GM21717 (cell line): ENCODE results near the gene CAPN15.
"Not testable (repeated sequence)": the region's sequence is repeated elsewhere in the genome, so short reads cannot be mapped to it uniquely, and the experiment has no call there.

Experiments
- ATAC-seq: cut with Tn5 transposase; IDR thresholded peaks from one replicate; pipeline ENCODE4 v1.9.1; 2021; ENCODE audit warnings: mild to moderate bottlenecking, moderate library complexity; ENCODE audit not compliant: unreplicated experiment

CAPN15 gene

DNA sequence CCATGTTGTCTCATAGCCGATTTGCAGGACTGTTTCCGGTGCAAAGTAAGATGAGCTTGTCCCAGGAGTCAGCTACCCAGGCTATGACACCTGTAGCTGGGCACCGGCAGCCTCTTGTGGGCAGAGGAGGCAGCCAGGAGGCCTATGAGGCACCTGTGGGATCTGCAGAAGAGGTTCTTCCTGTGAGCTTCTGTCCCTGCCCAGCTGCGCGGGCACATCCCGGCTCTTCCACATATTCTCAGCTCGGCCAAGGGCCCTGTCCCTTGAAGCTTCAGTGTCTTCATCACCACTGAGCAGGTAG is 21.3 kb upstream of the CAPN15 start:
- ATAC-seq, result no peak

- ATAC-seq, result not testable (repeated sequence)
Measured at GRCh38 chr16:507527-507926, 20.0 kb upstream of the CAPN15 start.

- no peak for ATAC-seq
Measured at GRCh38 chr16:507996-508395, 19.5 kb upstream of the CAPN15 start.

GRCh38 chr16:508884-509736 is 18.4 kb upstream of the CAPN15 start:
- no peak for ATAC-seq

DNA sequence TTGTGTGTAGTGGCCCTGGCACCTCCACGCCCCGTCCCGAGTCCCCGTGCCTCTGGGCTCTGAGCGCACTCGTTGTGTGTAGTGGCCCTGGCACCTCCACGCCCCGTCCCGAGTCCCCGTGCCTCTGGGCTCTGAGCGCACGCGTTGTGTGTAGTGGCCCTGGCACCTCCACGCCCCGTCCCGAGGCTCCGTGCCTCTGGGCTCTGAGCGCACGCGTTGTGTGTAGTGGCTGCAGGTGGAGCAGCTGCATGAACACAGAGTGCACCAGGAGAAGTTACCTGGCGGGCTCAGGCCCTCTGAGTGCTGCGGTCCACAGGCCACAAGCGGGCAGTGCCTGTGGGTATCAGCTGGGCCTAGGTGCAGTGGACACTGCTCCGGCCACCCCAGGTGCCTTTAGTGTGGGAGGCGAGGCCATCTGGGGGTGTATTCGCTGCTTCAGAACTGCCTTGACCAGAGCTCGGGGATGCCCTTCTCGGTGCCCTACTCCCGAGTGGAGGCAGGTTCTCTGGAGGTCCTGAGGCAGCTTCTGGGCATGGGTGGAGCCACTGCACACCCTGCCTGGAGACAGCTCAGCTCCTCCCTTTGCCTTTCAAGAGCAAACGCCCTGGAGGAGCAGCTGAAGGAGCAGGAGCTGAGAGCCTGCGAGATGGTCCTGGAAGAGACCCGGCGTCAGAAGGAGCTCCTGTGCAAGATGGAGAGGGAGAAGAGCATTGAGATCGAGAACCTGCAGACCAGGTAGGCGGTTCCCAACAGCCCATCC is 17.3 kb upstream of the CAPN15 start:
- no peak for ATAC-seq

DNA sequence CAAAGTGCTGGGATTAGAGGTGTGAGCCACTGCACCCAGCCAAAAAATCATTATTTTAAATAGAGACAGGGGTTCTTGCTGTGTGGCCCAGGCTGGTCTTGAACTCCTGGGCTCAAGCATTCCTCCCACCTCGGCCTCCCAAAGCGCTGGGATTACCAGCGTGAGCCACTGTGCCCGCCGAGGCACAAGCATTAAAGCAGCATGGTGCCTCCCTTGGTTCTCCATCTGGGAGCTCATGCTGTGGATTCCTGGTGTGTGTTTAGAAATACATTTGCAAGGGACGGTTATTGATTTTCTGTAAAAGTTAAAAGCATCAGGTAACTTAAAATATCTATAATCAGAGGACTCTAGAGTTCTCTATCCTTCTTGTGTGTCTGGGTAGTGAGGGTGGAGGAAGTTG is 14.7 kb upstream of the CAPN15 start:
- ATAC-seq, result no peak

- ATAC-seq, result no peak
Measured at GRCh38 chr16:513950-514349, 13.6 kb upstream of the CAPN15 start.

DNA sequence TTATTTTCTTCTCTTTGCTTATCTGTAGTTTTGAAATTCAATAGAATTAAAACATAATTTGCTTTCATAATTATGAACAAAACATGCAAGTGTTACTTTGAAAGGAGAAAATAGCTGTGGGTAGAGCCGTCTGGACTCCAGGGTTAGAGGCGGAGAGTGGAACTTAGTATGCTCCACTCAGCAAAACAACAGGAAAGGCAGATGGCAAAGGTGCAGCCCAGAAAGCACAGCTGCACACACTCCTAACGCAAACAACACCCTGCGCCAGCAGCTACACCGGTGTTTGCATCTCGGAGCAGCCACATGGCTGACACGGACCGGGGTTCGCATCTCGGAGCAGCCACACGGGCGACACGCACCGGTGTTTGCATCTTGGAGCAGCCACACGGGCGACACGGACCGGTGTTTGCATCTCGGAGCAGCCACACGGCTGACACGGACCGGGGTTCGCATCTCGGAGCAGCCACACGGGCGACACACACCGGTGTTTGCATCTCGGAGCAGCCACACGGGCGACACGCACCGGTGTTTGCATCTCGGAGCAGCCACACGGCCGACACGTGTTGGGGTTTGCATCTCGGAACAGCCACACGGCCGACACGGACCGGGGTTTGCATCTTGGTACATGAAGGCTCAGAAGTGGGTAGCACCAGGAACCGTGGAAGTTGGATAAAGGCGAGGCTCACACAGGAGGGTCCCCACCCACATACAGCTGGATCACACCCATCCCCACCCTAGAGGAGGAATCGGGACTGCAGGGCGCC is 12.2 kb upstream of the CAPN15 start:
- ATAC-seq, result no peak

DNA sequence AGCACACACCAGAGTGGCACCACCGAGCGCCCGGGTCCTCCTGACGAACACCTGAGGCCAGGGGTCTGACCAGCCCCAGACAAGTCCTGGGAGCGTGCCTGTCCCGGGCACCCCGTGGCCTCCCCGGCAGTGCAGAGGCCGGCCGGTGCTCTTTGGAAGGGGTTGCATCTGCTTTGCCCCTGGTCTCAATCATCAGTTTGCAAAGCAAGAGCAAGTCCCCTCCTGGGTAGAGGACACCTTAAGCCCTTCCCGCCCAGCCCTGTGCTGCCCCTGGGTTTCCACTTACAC is 11.6 kb upstream of the CAPN15 start:
- ATAC-seq, result no peak

- no peak for ATAC-seq
Measured at GRCh38 chr16:516301-516700, 11.2 kb upstream of the CAPN15 start.

- no peak for ATAC-seq
Measured at GRCh38 chr16:518858-519257, 8.7 kb upstream of the CAPN15 start.

DNA sequence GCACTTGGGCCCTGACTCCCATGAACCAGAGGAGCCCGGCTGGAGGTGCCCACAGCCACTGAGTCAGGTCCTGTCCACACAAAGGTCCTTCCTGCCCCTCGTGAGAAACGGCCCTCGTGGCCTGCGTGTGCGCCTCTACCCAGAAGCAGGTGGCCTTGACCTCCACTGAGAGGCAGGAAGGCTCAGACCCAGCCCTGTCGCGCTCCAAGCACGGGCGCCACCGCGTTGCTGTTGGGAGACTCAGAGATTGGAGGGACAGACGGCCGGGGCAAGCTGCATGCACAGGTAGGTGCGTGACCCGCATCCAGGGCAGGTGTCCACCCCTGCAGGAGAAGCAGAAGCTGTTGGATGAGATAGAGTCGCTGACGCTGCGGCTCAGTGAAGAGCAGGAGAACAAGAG is 8.1 kb upstream of the CAPN15 start:
- ATAC-seq, result no peak

DNA sequence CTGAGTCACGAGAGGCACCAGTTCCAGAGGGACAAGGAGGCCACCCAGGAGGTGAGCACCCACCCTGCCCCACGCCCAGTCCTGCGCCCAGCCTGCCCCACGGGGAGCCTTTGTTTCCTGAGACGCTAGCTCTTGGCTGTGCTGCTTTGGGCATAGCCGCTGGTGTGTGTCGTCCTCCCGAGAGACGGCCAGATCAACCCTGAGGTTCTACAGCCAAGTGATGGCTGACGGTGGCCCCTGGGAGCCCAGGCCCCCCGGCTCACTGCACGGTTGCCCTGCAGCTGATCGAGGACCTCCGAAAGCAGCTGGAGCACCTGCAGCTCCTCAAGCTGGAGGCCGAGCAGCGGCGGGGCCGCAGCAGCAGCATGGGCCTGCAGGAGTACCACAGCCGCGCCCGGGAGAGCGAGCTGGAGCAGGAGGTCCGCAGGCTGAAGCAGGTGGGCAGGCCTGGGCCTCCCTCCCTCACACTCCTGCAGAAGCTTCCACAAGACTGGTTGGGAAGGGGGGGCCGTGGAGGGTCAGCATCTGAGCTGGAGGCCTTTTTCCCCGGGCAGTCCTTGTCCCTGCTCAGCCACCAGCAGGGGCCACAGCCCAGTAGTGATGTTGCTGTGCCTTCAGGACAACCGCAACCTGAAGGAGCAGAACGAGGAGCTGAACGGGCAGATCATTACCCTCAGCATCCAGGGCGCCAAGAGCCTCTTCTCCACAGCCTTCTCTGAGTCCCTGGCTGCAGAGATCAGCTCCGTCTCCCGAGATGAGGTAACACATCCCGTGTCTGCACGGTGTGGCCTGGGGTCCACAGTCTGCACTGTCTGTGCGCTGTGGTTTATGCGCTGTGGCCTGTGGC is 7.4 kb upstream of the CAPN15 start:
- no peak for ATAC-seq

- no peak for ATAC-seq
Measured at GRCh38 chr16:520847-521246, 6.7 kb upstream of the CAPN15 start.

- ATAC-seq, result no peak
Measured at GRCh38 chr16:521381-522210, 5.9 kb upstream of the CAPN15 start.

- no peak for ATAC-seq
Measured at GRCh38 chr16:522320-523096, 5.0 kb upstream of the CAPN15 start.

GRCh38 chr16:523097-523741 is 4.3 kb upstream of the CAPN15 start:
- ATAC-seq, result no peak

DNA sequence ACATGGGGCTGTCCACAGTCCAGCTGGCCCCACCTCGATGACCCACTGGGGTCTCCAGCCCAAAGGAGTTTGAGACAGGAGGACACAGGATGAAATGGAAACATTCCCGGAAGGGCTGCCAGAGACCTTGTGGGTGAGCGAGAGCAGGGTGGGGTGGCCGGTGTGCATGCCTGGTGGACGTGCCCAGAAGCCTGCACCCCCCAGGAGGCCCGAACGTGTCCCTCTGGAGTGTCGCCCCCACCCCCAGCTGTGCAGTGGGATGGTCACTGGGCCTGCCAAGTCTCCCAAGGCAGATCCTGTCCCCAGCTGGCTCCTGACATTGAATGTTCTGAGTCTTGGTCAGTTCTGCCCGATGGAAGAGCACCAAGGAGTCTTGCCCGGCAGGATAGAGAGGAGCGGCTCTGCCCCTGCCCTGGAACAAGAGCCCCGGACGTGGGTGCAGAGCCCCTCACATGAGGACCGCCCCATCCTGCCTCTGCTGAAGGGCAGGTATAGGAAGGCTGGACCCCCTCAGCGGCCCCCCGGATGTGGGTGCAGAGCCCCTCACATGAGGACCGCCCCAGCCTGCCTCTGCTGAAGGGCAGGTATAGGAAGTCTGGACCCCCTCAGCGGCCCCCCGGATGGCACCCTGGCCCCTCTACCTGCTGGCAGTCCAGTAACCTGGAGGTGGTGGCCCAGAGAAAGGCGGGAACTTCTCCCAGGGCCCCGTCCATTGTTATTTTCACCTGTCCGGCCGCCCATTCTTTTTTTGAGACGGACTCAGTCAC is 3.1 kb upstream of the CAPN15 start:
- ATAC-seq, result no peak
